SU-DHL-6 (cell line): ENCODE data around the gene IL1A.

Experiments
- H2AFZ ChIP-seq: fragments of 200-600 bp; sonication (generic); 2 replicates; pipeline ENCODE4 v1.6.1; 2014; ENCODE audit warnings: low read depth, mild to moderate bottlenecking, moderate library complexity, mixed read lengths, antibody characterized with exemption, low read length; ENCODE audit not compliant: severe bottlenecking
- H3F3A ChIP-seq: fragments of 200-600 bp; shearing (Covaris generic); 2 replicates; pipeline ENCODE4 v1.6.0; 2016; ENCODE audit warnings: antibody characterized with exemption, mild to moderate bottlenecking; ENCODE audit not compliant: insufficient read depth
- H3K27ac ChIP-seq: fragments of 200-600 bp; sonication (generic); 2 replicates; pipeline ENCODE4 v1.5.1; 2016; ENCODE audit warnings: low read depth, mild to moderate bottlenecking, low read length, moderate library complexity, mixed read lengths
- H3K27me3 ChIP-seq: fragments of 200-600 bp; sonication (generic), shearing (Covaris generic); 2 replicates; pipeline ENCODE4 v1.6.0; 2014; ENCODE audit warnings: mild to moderate bottlenecking, low read length
- H3K36me3 ChIP-seq: fragments of 200-600 bp; sonication (generic); 2 replicates; pipeline ENCODE4 v1.6.1; 2014; ENCODE audit warnings: mild to moderate bottlenecking, low read length, mixed read lengths
- H3K4me2 ChIP-seq: fragments of 300-600, 200-600 bp; shearing (Covaris generic), sonication (generic); 2 replicates; pipeline ENCODE4 v1.6.0; 2014; ENCODE audit warnings: low read length, low read depth, mild to moderate bottlenecking; ENCODE audit not compliant: poor library complexity, severe bottlenecking
- H3K4me3 ChIP-seq: fragments of 200-600 bp; sonication (generic); 2 replicates; pipeline ENCODE4 v1.5.1; 2014; ENCODE audit warnings: antibody characterized with exemption, low read length, mild to moderate bottlenecking, mixed read lengths; ENCODE audit not compliant: insufficient read depth, poor library complexity, severe bottlenecking
- H3K79me2 ChIP-seq: fragments of 200-600 bp; sonication (generic); 2 replicates; pipeline ENCODE4 v1.6.1; 2014; ENCODE audit warnings: mild to moderate bottlenecking, low read length, moderate library complexity; ENCODE audit not compliant: insufficient read depth
- H3K9ac ChIP-seq: fragments of 200-600 bp; sonication (generic); 2 replicates; pipeline ENCODE4 v1.7.0; 2014; ENCODE audit warnings: mild to moderate bottlenecking, low read length
- H3K9me2 ChIP-seq: fragments of 200-600 bp; sonication (generic); replicated peaks from 2 replicates; pipeline ENCODE4 v1.6.1; 2014; ENCODE audit warnings: low read length; ENCODE audit not compliant: insufficient read depth
- H3K9me3 ChIP-seq: fragments of 200-600 bp; sonication (generic); 2 replicates; pipeline ENCODE4 v1.6.1; 2014; ENCODE audit warnings: low read length, mixed read lengths; ENCODE audit not compliant: insufficient read depth
- H4K20me1 ChIP-seq: fragments of 200-600 bp; sonication (generic); 2 replicates; pipeline ENCODE4 v1.6.1; 2014; ENCODE audit warnings: low read depth, mild to moderate bottlenecking, antibody characterized with exemption, low read length, moderate library complexity, mixed read lengths
- EZH2phosphoT487 ChIP-seq: fragments of 200-600 bp; sonication (generic), shearing (Covaris generic); conservative IDR thresholded peaks from 2 replicates; pipeline ENCODE4 v1.6.1; 2018; ENCODE audit warnings: mild to moderate bottlenecking, antibody characterized with exemption, low read length, moderate library complexity, mixed read lengths
- TF ChIP-seq, protein P1 (sequence below): fragments of 200-600 bp; sonication (generic); IDR thresholded peaks from one replicate; pipeline ENCODE4 v1.5.1; 2017; ENCODE audit warnings: antibody characterized with exemption, mild to moderate bottlenecking, low read length, moderate library complexity; ENCODE audit not compliant: insufficient read depth, poor library complexity, severe bottlenecking

Gene IL1A

DNA sequence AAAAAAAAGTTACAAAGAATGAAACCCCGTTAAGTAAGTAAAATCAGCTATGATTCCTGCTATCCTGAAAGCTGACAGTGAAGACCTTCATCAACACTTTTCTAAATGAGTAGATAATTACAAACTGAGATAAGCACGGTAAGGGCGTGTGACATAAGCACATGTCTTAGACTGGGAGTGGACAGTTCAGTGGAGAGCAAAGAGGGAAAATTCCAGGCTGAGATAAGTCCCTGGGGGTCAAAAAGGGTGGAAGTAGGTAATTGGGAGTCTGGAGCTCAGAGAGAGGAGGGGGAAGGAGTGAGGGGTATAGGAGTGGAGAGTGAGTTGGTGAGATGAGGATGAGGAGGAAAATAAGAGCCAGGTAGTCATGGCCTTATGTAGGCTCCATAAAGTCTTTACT lies 4.4 kb upstream of the IL1A start:
- Histone ChIP-seq H3K4me3 (no peak overlapping the region), H3K36me3 (no peaks in the 10 kb centered on the region), H3K9me2 (no peaks in the 10 kb centered on the region), H3K79me2 (no peaks in the 10 kb centered on the region), H4K20me1 (no peaks in the 10 kb centered on the region), H3F3A (no peaks in the 10 kb centered on the region), H2AFZ (no peak overlapping the region), H3K9ac (no peak overlapping the region), H3K4me2 (no peak overlapping the region), H3K27me3 (no peaks in the 10 kb centered on the region), H3K9me3 (no peaks in the 10 kb centered on the region), H3K27ac (no peak overlapping the region)
- TF ChIP-seq, protein P1, sequence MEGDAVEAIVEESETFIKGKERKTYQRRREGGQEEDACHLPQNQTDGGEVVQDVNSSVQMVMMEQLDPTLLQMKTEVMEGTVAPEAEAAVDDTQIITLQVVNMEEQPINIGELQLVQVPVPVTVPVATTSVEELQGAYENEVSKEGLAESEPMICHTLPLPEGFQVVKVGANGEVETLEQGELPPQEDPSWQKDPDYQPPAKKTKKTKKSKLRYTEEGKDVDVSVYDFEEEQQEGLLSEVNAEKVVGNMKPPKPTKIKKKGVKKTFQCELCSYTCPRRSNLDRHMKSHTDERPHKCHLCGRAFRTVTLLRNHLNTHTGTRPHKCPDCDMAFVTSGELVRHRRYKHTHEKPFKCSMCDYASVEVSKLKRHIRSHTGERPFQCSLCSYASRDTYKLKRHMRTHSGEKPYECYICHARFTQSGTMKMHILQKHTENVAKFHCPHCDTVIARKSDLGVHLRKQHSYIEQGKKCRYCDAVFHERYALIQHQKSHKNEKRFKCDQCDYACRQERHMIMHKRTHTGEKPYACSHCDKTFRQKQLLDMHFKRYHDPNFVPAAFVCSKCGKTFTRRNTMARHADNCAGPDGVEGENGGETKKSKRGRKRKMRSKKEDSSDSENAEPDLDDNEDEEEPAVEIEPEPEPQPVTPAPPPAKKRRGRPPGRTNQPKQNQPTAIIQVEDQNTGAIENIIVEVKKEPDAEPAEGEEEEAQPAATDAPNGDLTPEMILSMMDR: no peak
- TF ChIP-seq EZH2phosphoT487: no peak

DNA sequence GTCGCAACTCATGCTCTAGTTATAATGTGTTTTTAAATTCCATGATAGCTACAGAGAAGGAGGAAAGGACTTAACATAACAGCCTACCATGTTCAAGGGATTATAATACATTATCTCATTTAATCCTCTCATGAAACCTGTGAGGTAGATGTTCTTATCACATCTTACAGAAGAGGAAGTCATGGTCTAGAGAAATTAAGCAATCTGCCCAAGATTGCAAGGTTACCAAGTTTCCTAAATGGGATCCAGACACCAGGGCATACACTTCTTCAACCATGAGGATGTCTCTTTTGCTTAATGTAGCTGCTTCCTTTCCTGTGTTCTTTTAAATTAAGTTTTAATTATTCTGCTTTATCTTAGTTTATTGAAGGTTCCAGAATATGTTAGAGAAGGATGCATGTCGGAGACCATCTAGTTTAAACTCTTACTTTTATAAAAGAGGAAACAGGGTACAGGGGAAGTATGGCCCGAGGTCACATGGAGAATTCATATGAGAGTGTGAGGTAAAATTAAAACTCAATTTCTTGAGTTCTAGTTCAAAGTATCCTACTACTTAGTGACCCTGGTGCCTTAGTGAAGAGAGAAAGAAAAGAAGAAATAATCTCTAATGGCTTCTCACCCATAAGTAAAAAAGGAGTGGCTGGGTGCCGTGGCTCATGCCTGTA lies 3.6 kb upstream of the IL1A start:
- H3K9me3 ChIP-seq: no peaks in the 10 kb centered on the region
- H3K27ac ChIP-seq: no peak overlapping the region
- H3K36me3 ChIP-seq: no peaks in the 10 kb centered on the region
- H3F3A ChIP-seq: no peaks in the 10 kb centered on the region
- no peaks in the 10 kb centered on the region for H3K27me3 ChIP-seq
- H4K20me1 ChIP-seq: no peaks in the 10 kb centered on the region
- H3K4me3 ChIP-seq: no peak overlapping the region
- no peaks in the 10 kb centered on the region for H3K9me2 ChIP-seq
- H2AFZ ChIP-seq: no peak overlapping the region
- no peaks in the 10 kb centered on the region for H3K79me2 ChIP-seq
- H3K4me2 ChIP-seq: no peak overlapping the region
- no peak for TF ChIP-seq EZH2phosphoT487
- TF ChIP-seq, protein P1: no peak
- H3K9ac ChIP-seq: no peak overlapping the region

DNA sequence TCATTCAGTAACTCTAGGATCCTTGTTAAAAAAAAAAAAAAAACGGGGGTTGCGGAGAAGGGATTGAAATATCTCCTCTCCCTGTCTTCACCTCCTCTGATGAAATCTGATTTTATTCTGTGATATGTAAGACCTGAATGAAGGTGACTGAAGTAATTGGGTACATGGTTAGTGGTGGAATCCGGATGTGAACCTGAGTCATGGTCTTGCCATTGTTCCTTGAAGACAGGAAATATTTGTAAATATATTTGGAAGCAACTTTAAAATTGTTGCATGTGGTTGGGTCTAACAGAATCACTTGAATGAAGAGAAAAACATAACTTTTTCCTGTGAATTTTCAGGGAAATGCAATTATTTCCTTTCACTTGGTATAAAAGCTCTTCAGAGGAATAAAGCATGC lies 3.0 kb upstream of the IL1A start:
- Histone ChIP-seq H4K20me1 (no peaks in the 10 kb centered on the region), H3K4me2 (no peak overlapping the region), H3K27ac (no peak overlapping the region), H3K27me3 (no peaks in the 10 kb centered on the region), H3K79me2 (no peaks in the 10 kb centered on the region), H3F3A (no peaks in the 10 kb centered on the region), H3K9me2 (no peaks in the 10 kb centered on the region), H3K36me3 (no peaks in the 10 kb centered on the region), H3K9me3 (no peaks in the 10 kb centered on the region), H3K9ac (no peak overlapping the region), H2AFZ (no peak overlapping the region), H3K4me3 (no peak overlapping the region)
- no peak for TF ChIP-seq EZH2phosphoT487
- TF ChIP-seq, protein P1: no peak
